GM18517 (cell line): Measurements from ENCODE around the gene ZSWIM4.
A peak's percentile ranks its signal among the peaks of the same experiment; 100 is the strongest.
"Not testable (repeated sequence)": the region's sequence is repeated elsewhere in the genome, so short reads cannot be mapped to it uniquely, and the experiment has no call there.

Experiments used
- ATAC-seq: cut with Tn5 transposase; IDR thresholded peaks from one replicate; pipeline ENCODE4 v1.9.1; 2021; ENCODE audit warnings: mild to moderate bottlenecking, moderate library complexity; ENCODE audit not compliant: unreplicated experiment

ZSWIM4 gene

GRCh38 chr19:13794757-13795589 lies at the start of gene ZSWIM4:
TSS of gene ZSWIM4 (plus strand) at chr19:13795443. CDS start at chr19:13795649, 206 bp downstream.
- ATAC-seq: peak; percentile 93

- no peak for ATAC-seq
Observed at GRCh38 chr19:13747098-13747453, 48.2 kb upstream of the ZSWIM4 start.

GRCh38 chr19:13748169-13748828 lies 46.9 kb upstream of the ZSWIM4 start:
- no peak for ATAC-seq

GRCh38 chr19:13751436-13751835 lies 43.8 kb upstream of the ZSWIM4 start:
- ATAC-seq: no peak

- not testable (repeated sequence) for ATAC-seq
Observed at GRCh38 chr19:13753622-13754021, 41.6 kb upstream of the ZSWIM4 start.

- no peak for ATAC-seq
Observed at GRCh38 chr19:13756210-13756609, 39.0 kb upstream of the ZSWIM4 start.

- ATAC-seq: no peak
Observed at GRCh38 chr19:13757805-13758772, 37.2 kb upstream of the ZSWIM4 start.

GRCh38 chr19:13758795-13759194 lies 36.4 kb upstream of the ZSWIM4 start:
- no peak for ATAC-seq

GRCh38 chr19:13761423-13761822 lies 33.8 kb upstream of the ZSWIM4 start:
- ATAC-seq: no peak

GRCh38 chr19:13762635-13763235 lies 32.5 kb upstream of the ZSWIM4 start:
- no peak for ATAC-seq

GRCh38 chr19:13763265-13763664 lies 32.0 kb upstream of the ZSWIM4 start:
- ATAC-seq: no peak

GRCh38 chr19:13764101-13764807 lies 31.0 kb upstream of the ZSWIM4 start, which contains the start of gene MRI1:
TSS of gene MRI1 (plus strand) at chr19:13764522. CDS start at chr19:13764589, 67 bp downstream.
- ATAC-seq: no peak

GRCh38 chr19:13764821-13765394 lies 30.3 kb upstream of the ZSWIM4 start:
- ATAC-seq: no peak

GRCh38 chr19:13765395-13766094 lies 29.7 kb upstream of the ZSWIM4 start:
- no peak for ATAC-seq

GRCh38 chr19:13766095-13766481 lies 29.2 kb upstream of the ZSWIM4 start:
- ATAC-seq: no peak

GRCh38 chr19:13768510-13768909 lies 26.7 kb upstream of the ZSWIM4 start:
- ATAC-seq: no peak

- no peak for ATAC-seq
Observed at GRCh38 chr19:13770013-13770635, 25.1 kb upstream of the ZSWIM4 start.
